ENCODE results near the gene CACHD1. TPM values are rescaled to one million over a fixed set of nuclear protein-coding genes. Genes with fewer than 3 reads are reported as not detected.
A peak's percentile ranks its signal among the peaks of the same experiment; 100 is the strongest.

Gene CACHD1
- total RNA-seq, 2 experiments from 2014 or later = not detected

GRCh38 chr1:64659478-64660138 lies 189.7 kb downstream of the CACHD1 start:
- Histone ChIP-seq H4K20me1 (ENCODE audit: insufficient read depth, low read length) (no peaks in the 10 kb centered on the region), H3K27ac (ENCODE audit: low read depth, low read length, poor library complexity, severe bottlenecking) (no peak overlapping the region), H3K9me2 (ENCODE audit: insufficient read depth, low read length) (no peaks in the 10 kb centered on the region), H3K4me2 (ENCODE audit: low read length) (no peak overlapping the region), H3K36me3 (ENCODE audit: insufficient read depth, low read length) (no peaks in the 10 kb centered on the region), H3K9me3 (ENCODE audit: low read length) (no peaks in the 10 kb centered on the region), H3K4me3 (ENCODE audit: low read depth, low read length, poor library complexity, severe bottlenecking) (no peak overlapping the region), H3K4me1 (ENCODE audit: insufficient read depth, low read length, poor library complexity, severe bottlenecking) (no peaks in the 10 kb centered on the region), H2AFZ (ENCODE audit: low read length) (no peak overlapping the region), H3K79me2 (ENCODE audit: insufficient read depth, low read depth, low read length) (no peaks in the 10 kb centered on the region)
- CTCF ChIA-PET (ENCODE audit: unreplicated experiment) = no interaction called here
- intact Hi-C loops (cut with micrococcal nuclease; ENCODE audit: unreplicated experiment) = no loop called here
- no peak for DNase-seq (ENCODE audit: low spot score)
- POLR2A ChIA-PET = no interaction called here
- TF ChIP-seq CTCF (conservative IDR thresholded peaks at IDR 0.05; ENCODE audit: low read length) = no peak
- no peak for TF ChIP-seq EZH2phosphoT487 (IDR thresholded peaks at IDR 0.05; ENCODE audit: borderline replicate concordance, low read depth, low read length)
- no TSS peak for BruUV-seq (replicated peaks)

- ChIA-PET POLR2A (interaction anchor here (0.6 kb wide), 1 partner anchor 59 kb away, joined by 5 read pairs; no protein-coding TSS in a partner anchor), CTCF (ENCODE audit: unreplicated experiment) (interaction anchor here (0.6 kb wide), 1 partner anchor 13 kb away, joined by 3 read pairs; no protein-coding TSS in a partner anchor)
- Histone ChIP-seq H3K4me2 (ENCODE audit: low read length) (no peak overlapping the region), H3K36me3 (ENCODE audit: insufficient read depth, low read length) (no peaks in the 10 kb centered on the region), H3K9me2 (ENCODE audit: insufficient read depth, low read length) (no peaks in the 10 kb centered on the region), H3K4me1 (ENCODE audit: insufficient read depth, low read length, poor library complexity, severe bottlenecking) (no peaks in the 10 kb centered on the region), H2AFZ (ENCODE audit: low read length) (no peak overlapping the region), H3K27ac (ENCODE audit: low read depth, low read length, poor library complexity, severe bottlenecking) (no peak overlapping the region), H4K20me1 (ENCODE audit: insufficient read depth, low read length) (no peaks in the 10 kb centered on the region), H3K79me2 (ENCODE audit: insufficient read depth, low read depth, low read length) (no peaks in the 10 kb centered on the region), H3K9me3 (ENCODE audit: low read length) (no peaks in the 10 kb centered on the region), H3K4me3 (ENCODE audit: low read depth, low read length, poor library complexity, severe bottlenecking) (no peak overlapping the region)
- no peak for TF ChIP-seq EZH2phosphoT487 (IDR thresholded peaks at IDR 0.05; ENCODE audit: borderline replicate concordance, low read depth, low read length)
- TF ChIP-seq CTCF (conservative IDR thresholded peaks at IDR 0.05; ENCODE audit: low read length) = peak; percentile 61; the same call in 1 of the 2 replicates
- DNase-seq (ENCODE audit: low spot score) = peak; percentile 10
- intact Hi-C loops (cut with micrococcal nuclease; ENCODE audit: unreplicated experiment) = no loop called here
- BruUV-seq (replicated peaks) = no TSS peak
Observed at GRCh38 chr1:64663668-64664067, 193.7 kb downstream of the CACHD1 start.

GRCh38 chr1:64664299-64664698 lies 194.4 kb downstream of the CACHD1 start:
- Histone ChIP-seq H3K4me2 (ENCODE audit: low read length) (no peak overlapping the region), H3K36me3 (ENCODE audit: insufficient read depth, low read length) (no peaks in the 10 kb centered on the region), H3K4me3 (ENCODE audit: low read depth, low read length, poor library complexity, severe bottlenecking) (no peak overlapping the region), H3K27ac (ENCODE audit: low read depth, low read length, poor library complexity, severe bottlenecking) (no peak overlapping the region), H3K79me2 (ENCODE audit: insufficient read depth, low read depth, low read length) (no peaks in the 10 kb centered on the region), H3K4me1 (ENCODE audit: insufficient read depth, low read length, poor library complexity, severe bottlenecking) (no peaks in the 10 kb centered on the region), H2AFZ (ENCODE audit: low read length) (no peak overlapping the region), H4K20me1 (ENCODE audit: insufficient read depth, low read length) (no peaks in the 10 kb centered on the region), H3K9me2 (ENCODE audit: insufficient read depth, low read length) (no peaks in the 10 kb centered on the region), H3K9me3 (ENCODE audit: low read length) (no peaks in the 10 kb centered on the region)
- CTCF ChIA-PET (ENCODE audit: unreplicated experiment) = no interaction called here
- DNase-seq (ENCODE audit: low spot score) = no peak
- POLR2A ChIA-PET = no interaction called here
- no TSS peak for BruUV-seq (replicated peaks)
- intact Hi-C loops (cut with micrococcal nuclease; ENCODE audit: unreplicated experiment) = no loop called here
- TF ChIP-seq CTCF (conservative IDR thresholded peaks at IDR 0.05; ENCODE audit: low read length) (no peak), EZH2phosphoT487 (IDR thresholded peaks at IDR 0.05; ENCODE audit: borderline replicate concordance, low read depth, low read length) (no peak)
